HG02970 (cell line): ENCODE results near the gene ERMN.
"Not testable (repeated sequence)": the region's sequence is repeated elsewhere in the genome, so short reads cannot be mapped to it uniquely, and the experiment has no call there.

Experiments used
- ATAC-seq: cut with Tn5 transposase; IDR thresholded peaks from one replicate; pipeline ENCODE4 v1.9.1; 2021; ENCODE audit warnings: mild to moderate bottlenecking, moderate library complexity, moderate number of reproducible peaks; ENCODE audit not compliant: unreplicated experiment, low FRiP score

The ERMN gene

DNA sequence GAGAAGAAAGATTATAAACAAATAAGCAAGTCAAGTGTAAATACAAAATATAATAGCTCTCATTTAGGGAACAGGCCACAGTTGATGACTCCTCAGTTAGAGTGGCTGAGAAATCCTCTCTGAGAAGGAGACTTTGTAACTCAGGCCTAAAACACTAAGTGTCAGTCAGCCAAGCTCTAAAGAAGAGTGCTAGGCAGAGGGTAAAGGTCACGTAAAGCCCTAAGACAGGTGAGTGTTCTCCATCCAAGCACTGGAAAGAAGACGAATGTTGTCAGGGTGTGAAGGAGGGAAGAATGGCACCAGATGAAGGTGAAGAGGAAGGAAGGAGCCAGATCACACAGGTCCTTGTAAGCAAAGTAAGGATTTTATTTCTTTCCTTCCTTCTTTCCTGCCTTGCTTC is 24.3 kb downstream of the ERMN start:
- no peak for ATAC-seq

DNA sequence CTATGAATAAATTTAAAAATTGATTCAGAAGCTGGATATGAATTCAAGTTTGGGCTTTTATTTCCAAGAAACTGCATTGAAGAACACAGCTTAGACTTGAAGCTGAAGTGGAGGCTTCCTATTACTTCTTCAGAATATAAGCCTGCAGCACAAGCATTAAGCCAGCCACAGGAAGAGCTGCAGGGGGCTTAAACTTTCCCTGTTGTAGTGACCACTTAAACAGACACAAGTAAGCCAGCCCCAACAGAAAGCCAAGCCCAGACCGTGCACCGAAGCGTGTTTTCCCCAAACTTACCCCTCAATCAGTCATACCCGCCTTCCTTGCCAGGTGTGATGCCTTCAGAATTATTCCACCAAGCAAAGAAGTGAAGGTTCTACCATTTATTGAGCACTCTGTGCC is 28.7 kb downstream of the ERMN start:
- no peak for ATAC-seq

GRCh38 chr2:157296490-157296889 is 29.1 kb downstream of the ERMN start:
- ATAC-seq, result no peak

DNA sequence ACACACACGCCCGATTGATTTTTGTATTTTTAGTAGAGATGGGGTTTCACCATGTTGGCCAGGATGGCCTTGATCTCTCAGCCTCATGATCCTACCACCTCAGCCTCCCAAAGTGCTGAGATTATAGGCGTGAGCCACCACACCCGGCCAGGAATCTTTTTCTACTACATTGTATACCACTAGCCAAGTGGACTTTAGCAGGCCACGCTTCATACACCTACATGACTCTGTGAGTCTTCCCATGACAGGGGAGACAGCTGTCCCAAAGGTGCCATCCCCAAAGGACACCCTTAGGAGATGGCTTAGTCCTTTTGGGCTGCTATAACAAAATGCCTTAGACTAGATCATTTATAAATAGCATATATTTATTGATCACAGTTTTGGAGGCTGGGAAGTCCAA is 32.8 kb downstream of the ERMN start:
- no peak for ATAC-seq

- ATAC-seq, result no peak
Observed at GRCh38 chr2:157291018-157291417, 34.6 kb downstream of the ERMN start.

- ATAC-seq, result no peak
Observed at GRCh38 chr2:157290525-157290924, 35.1 kb downstream of the ERMN start.

DNA sequence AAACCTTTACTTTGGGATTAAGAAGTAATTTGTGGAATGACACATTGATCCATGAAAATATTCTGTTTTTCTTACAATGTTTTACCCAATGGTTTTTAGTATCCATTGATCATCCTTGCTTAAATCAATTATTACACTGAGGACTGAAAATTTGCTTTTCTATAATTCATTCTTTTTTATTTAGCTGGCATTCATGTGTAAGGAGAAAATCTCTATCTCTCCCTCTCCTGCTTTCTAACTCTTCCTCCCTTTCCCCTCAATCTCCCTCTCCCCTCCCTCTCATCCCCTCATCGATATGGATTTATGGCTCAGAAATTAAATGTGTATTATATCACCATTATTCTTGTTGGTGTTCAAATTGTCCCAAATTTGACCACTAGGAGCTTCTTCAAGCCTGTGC is 38.5 kb downstream of the ERMN start:
- ATAC-seq, result no peak

DNA sequence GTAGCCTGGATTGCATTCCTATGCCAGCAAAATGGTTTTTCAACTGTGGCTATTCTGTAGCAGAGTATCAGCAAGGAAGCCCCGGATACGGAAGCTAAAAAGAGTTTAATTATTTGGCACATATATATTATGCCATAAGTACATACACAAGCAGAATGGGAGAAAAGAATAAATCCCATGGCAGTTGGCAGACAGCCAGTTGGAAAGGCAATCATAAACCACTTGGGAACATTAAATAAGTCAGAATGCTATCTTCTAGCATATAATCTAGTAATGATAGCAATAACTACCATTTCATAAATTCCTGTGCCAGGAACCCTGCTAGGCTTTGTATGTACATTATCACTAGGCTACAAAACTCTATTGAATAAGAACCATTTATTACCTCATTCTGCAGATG is 42.2 kb downstream of the ERMN start:
- ATAC-seq, result no peak

- ATAC-seq, result no peak
Observed at GRCh38 chr2:157281316-157281715, 44.3 kb downstream of the ERMN start.

- ATAC-seq, result not testable (repeated sequence)
Observed at GRCh38 chr2:157279311-157279710, 46.3 kb downstream of the ERMN start.

DNA sequence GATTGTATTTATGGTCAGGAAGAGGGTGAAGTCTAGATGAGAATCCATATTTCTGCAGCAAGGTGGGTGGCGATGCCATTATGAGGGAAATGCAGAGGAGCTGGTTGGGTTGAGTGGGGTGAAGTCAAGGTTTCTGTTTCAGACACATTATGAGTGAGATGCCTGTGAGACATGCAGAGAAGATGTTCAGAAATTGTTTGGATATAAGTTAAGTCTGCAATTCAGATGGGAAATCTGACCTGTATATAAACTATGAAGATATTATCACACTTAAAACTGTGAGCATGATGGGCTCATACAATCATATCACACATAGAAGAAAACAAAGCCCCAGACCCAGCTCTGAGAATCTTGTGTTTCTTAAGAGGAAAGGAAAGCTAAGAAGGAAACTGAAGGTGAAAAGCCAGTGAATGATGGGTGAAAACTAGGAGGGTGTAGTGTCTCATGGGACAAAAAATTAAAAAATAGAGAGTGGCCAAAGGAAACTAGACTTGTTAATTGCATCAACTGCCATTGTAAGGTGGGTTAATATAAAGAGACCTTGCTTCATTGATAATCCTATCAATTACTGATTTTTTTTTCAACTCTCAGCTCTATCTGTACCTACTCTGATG is 53.9 kb downstream of the ERMN start:
- no peak for ATAC-seq

DNA sequence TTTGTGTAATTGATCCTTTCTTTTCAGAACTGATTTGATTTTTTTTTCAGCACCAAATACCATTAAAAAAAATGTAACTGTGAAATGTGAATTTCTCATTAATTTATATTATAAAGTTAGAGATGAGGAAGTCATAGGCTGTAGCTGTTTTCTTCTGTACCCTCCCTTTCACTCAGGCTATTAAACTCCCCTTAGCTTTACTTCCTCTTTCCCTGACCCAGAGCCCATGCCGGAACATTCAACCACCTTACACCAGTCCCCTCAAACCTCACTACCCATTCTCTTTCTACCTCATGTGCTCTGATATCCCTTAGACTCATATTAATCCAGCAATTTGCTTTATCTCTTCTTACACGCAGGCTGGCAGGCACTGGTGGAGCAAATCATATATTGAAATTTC is 55.7 kb downstream of the ERMN start:
- no peak for ATAC-seq

GRCh38 chr2:157269060-157269459 is 56.6 kb downstream of the ERMN start:
- ATAC-seq, result no peak
